C4-2B (cell line): ENCODE measurements around the gene VSIR.

Source experiments
- H3K27ac ChIP-seq: fragments of 450-650 bp; 2 replicates; pipeline ENCODE4 v1.5.1; 2017
- CTCF ChIP-seq: fragments of 450-650 bp; conservative IDR thresholded peaks from 2 replicates; pipeline ENCODE4 v1.5.1; 2017; ENCODE audit warnings: mild to moderate bottlenecking
- ZFX ChIP-seq: fragments of 450-650 bp; IDR thresholded peaks from 2 replicates; pipeline ENCODE4 v1.6.1; 2017

Gene VSIR

DNA sequence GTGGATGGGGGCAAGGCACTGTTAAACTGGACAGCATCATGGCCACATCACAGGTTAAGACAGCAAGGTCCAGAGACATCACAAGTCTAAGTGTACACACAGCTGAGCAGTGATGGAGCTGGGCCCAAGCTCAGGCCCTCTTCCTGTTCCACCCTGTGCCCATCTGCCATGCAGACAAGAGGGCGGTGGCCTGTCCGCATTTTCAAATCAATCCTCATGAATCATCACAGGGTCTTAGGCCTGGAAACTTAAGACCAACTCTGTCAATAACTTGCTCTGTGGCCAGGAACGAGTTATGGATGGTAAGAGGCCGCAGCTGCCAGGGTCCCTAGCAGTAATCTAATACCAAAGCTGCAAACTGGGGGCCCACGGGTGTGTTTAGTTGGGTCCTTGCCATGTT, 56.9 kb downstream of the VSIR start:
- no peak for TF ChIP-seq CTCF
- no peak for TF ChIP-seq ZFX
- H3K27ac ChIP-seq: no peak overlapping the region

- no peak for TF ChIP-seq ZFX
- no peak for TF ChIP-seq CTCF
- no peak overlapping the region for H3K27ac ChIP-seq
Observed at GRCh38 chr10:71715860-71716259, 57.5 kb downstream of the VSIR start.

GRCh38 chr10:71715026-71715425, 58.3 kb downstream of the VSIR start:
- TF ChIP-seq ZFX (no peak), CTCF (no peak)

DNA sequence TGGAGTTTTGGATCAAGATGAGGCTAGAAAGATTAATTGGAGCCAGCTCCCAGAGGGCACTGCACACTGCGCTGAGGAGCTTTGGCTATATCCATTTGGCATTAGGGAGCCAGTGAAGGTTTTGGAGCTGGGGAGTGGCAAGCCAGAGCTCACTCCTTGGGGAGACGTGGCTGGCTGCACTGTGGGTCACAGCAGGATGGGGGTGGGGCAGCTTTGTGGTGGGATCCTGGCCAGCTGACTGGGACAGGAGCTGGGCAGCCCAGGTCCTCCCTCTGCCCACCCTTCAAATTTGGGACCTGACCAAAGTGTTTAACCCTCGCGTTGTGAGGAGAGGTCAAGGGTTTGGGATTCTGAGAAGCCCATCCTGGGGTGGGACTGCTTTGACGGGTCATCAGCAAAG, 58.7 kb downstream of the VSIR start:
- H3K27ac ChIP-seq: no peak overlapping the region
- no peak for TF ChIP-seq CTCF
- no peak for TF ChIP-seq ZFX

More at GRCh38 chr10:71715026-71715425, 58.3 kb downstream of the VSIR start:
- no peak overlapping the region for H3K27ac ChIP-seq

GRCh38 chr10:71714031-71714410, 59.3 kb downstream of the VSIR start:
- TF ChIP-seq CTCF (no peak), ZFX (no peak)
- H3K27ac ChIP-seq: no peak overlapping the region

DNA sequence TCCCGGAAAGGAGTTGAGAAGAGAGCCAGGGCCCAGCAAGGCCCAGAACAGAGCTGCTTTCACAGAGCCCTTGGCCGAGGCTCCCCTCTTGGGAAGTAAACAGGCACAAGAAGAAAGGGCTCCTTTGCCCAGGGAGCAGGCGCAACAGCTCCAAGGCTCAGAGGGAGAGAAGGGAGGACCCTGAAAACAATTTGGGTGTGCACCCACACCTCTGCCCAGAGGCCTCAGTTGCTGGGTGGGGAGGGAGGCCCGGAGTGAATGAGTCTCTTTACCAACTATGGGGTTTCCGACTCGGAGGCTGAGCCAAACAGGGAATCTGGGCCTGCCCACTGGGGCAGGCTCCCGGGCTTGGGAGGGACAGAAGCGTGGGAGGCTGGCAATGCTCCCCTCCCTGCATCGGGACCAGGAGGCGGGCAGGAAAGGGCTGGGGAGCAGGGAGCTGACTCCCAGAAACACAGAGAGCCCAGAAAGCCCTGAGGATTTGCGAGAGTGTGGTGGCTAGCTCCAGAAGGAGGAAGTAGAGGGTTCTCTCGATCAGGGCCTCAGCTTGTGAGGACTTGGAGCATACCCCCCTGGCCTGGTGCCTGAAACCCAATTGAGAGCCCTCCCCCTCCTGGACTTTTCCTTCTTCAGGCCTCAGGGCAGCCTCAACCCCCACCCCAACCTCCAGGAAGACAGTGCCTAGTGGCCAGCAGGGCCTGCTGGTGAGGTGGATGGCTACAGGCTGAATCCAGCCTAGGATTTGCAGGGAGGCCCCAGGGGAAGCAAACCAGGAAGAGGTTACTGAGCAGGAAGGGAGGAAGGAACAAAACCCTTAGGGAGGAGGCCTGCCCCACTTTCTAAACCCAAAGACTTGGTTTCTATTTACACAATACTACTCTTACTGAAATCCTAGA, 59.9 kb downstream of the VSIR start:
- H3K27ac ChIP-seq: no peak overlapping the region
- TF ChIP-seq CTCF: no peak
- TF ChIP-seq ZFX: no peak

DNA sequence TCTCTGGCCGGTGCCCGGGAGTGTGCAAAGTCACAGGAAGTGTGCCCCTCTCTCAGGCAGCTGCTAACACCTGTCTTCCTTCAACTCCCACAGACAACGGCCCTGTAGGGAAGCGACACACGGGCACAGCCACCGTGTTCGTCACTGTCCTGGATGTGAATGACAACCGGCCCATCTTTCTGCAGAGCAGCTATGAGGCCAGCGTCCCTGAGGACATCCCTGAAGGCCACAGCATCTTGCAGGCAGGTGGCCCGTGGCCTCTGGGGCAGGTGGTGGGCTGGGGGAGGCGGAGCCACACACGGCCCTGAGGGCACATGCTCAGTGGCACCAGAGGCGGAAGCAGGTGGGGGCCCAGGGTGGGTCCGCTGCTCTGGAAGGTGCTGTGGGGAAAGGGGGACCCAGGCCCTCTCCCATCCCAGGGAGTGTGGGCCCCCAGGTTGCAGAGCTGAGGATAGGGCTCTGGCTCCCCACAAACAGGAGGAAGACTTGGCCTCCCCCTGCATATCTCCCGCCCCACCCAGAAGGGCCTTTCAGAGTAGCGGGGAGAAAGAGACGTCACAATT, 60.7 kb downstream of the VSIR start:
- H3K27ac ChIP-seq: no peak overlapping the region
- TF ChIP-seq ZFX (no peak), CTCF (no peak)
